Ascending aorta (tissue), 2 donors: Measurements from ENCODE around the gene CATSPER4. TPM values are rescaled to one million over a fixed set of nuclear protein-coding genes. Genes with fewer than 3 reads are reported as not detected.

Experiments
- DNase-seq, 2 donors: peaks; one replicate each; pipeline ENCODE4 v3.0.0-alpha.2; 2019; ENCODE audit warnings: low spot score in 2 of 2
- H3K27ac ChIP-seq, 2 donors: fragments of 200-600 bp; sonication (generic); one replicate each; pipeline ENCODE4 v1.5.1; 2016 to 2017; ENCODE audit warnings: mild to moderate bottlenecking in 1 of 2
- H3K27me3 ChIP-seq: fragments of 200-600 bp; sonication (generic); one replicate; pipeline ENCODE4 v1.5.1; 2017
- H3K36me3 ChIP-seq, 2 donors: fragments of 200-600 bp; sonication (generic); one replicate each; pipeline ENCODE4 v1.5.1; 2016
- H3K4me1 ChIP-seq, 2 donors: fragments of 200-600 bp; sonication (generic); one replicate each; pipeline ENCODE4 v1.5.1; 2016 to 2017; ENCODE audit warnings: mild to moderate bottlenecking in 1 of 2
- H3K4me3 ChIP-seq, 2 donors: fragments of 200-600 bp; sonication (generic); one replicate each; pipeline ENCODE4 v1.5.1; 2016 to 2017; ENCODE audit warnings: mild to moderate bottlenecking in 1 of 2
- H3K9me3 ChIP-seq, 2 donors: fragments of 200-600 bp; sonication (generic); one replicate each; pipeline ENCODE4 v1.5.1; 2016
- intact Hi-C: fragments of 100-400 bp; cut with DNase I; formaldehyde crosslinking; loops from one replicate; pipeline ENCODE4 v1.15.1; 2023
- total RNA-seq: library from RNA; depleted of rRNA; stranded (reverse); fragments of >200 nt; gene quantifications from one replicate; pipeline ENCODE4 v1.1.0, GENCODE V29; 2016
- TF ChIP-seq, protein P1 (sequence below), 3 experiments: fragments of 200-600 bp in 2 of 3; fragments of 450-650 bp in 1 of 3; sonication (generic) in 2 of 3; IDR thresholded peaks; one replicate each; pipeline ENCODE4 v1.5.1; 2016 to 2019; ENCODE audit warnings: antibody characterized with exemption in 3 of 3, mild to moderate bottlenecking in 1 of 3, moderate library complexity in 1 of 3

Gene CATSPER4
- total RNA-seq, 1 donor from 2014 or later = not detected

DNA sequence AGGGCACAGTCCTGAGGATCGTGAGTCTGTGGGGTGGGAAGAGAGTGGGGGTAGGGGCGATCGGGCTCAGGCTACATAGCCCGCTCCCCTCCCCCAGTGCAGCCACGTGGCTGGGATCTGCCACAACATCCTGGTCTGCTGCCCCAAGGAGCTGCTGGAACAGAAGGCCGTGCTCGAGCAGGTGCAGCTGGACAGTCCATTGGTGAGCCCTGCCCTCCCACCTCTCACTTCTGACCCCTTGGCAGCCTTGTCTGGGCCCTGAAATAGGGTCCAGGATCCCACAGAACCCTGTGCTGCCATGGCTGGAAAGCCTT is 8.1 kb upstream of the CATSPER4 start:
- no peaks in the 10 kb centered on the region for H3K4me1 ChIP-seq
- H3K9me3 ChIP-seq = no peaks in the 10 kb centered on the region
- no peak overlapping the region for H3K27ac ChIP-seq
- intact Hi-C loops = no loop called here
- H3K27me3 ChIP-seq = no peaks in the 10 kb centered on the region
- DNase-seq = no peak
- no peak overlapping the region for H3K4me3 ChIP-seq
- TF ChIP-seq, protein P1, sequence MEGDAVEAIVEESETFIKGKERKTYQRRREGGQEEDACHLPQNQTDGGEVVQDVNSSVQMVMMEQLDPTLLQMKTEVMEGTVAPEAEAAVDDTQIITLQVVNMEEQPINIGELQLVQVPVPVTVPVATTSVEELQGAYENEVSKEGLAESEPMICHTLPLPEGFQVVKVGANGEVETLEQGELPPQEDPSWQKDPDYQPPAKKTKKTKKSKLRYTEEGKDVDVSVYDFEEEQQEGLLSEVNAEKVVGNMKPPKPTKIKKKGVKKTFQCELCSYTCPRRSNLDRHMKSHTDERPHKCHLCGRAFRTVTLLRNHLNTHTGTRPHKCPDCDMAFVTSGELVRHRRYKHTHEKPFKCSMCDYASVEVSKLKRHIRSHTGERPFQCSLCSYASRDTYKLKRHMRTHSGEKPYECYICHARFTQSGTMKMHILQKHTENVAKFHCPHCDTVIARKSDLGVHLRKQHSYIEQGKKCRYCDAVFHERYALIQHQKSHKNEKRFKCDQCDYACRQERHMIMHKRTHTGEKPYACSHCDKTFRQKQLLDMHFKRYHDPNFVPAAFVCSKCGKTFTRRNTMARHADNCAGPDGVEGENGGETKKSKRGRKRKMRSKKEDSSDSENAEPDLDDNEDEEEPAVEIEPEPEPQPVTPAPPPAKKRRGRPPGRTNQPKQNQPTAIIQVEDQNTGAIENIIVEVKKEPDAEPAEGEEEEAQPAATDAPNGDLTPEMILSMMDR (IDR thresholded peaks at IDR 0.05) = no peak
- H3K36me3 ChIP-seq = no peaks in the 10 kb centered on the region

- TF ChIP-seq, protein P1 (IDR thresholded peaks at IDR 0.05) = no peak
- no peaks in the 10 kb centered on the region for H3K4me1 ChIP-seq
- H3K4me3 ChIP-seq = no peak overlapping the region
- H3K27ac ChIP-seq = no peak overlapping the region
- peaks cover 0 to under 1% of the 10 kb centered on the region in 2 donors for H3K36me3 ChIP-seq
- intact Hi-C loops = no loop called here
- H3K9me3 ChIP-seq = no peaks in the 10 kb centered on the region
- no peak for DNase-seq
- no peaks in the 10 kb centered on the region for H3K27me3 ChIP-seq
Measured at GRCh38 chr1:26184086-26184485, 6.3 kb upstream of the CATSPER4 start.

- TF ChIP-seq, protein P1 (IDR thresholded peaks at IDR 0.05) = no peak
- Histone ChIP-seq H3K27me3 (no peaks in the 10 kb centered on the region), H3K4me3 (no peak overlapping the region), H3K36me3 (peaks cover 0 to 2% of the 10 kb centered on the region in 2 donors), H3K27ac (no peak overlapping the region), H3K9me3 (no peaks in the 10 kb centered on the region), H3K4me1 (no peaks in the 10 kb centered on the region)
- intact Hi-C loops = no loop called here
- DNase-seq = no peak
Measured at GRCh38 chr1:26184883-26185282, 5.5 kb upstream of the CATSPER4 start.

GRCh38 chr1:26187882-26188281 is 2.5 kb upstream of the CATSPER4 start:
- intact Hi-C loops = no loop called here
- Histone ChIP-seq H3K9me3 (no peaks in the 10 kb centered on the region), H3K36me3 (peaks cover 0 to 2% of the 10 kb centered on the region in 2 donors), H3K4me1 (no peaks in the 10 kb centered on the region), H3K27ac (no peak overlapping the region), H3K4me3 (no peak overlapping the region), H3K27me3 (no peaks in the 10 kb centered on the region)
- DNase-seq = no peak
- TF ChIP-seq, protein P1 (IDR thresholded peaks at IDR 0.05) = no peak

DNA sequence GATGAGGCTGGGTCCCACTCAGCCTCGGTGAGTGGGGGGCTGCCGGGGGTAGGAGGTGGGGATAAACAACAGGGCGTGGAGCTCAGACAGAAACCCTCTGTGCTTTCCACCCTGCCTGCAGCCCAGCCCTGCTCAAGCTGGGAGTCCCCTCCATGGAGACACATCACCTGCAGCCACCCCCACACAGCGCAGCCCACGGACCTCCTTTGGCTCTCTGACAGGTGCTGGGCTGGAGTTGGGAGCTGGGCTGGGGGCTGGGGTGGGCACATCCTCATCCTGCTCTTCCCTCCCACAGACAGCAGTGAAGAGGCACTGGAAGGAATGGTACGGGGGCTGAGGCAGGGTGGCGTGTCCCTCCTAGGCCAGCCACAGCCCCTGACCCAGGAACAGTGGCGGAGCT is 1.9 kb upstream of the CATSPER4 start:
- H3K9me3 ChIP-seq = no peaks in the 10 kb centered on the region
- TF ChIP-seq, protein P1 (IDR thresholded peaks at IDR 0.05) = no peak
- intact Hi-C loops = no loop called here
- H3K36me3 ChIP-seq = peaks cover 0 to 2% of the 10 kb centered on the region in 2 donors
- H3K4me1 ChIP-seq = no peaks in the 10 kb centered on the region
- H3K27ac ChIP-seq = no peak overlapping the region
- no peak overlapping the region for H3K4me3 ChIP-seq
- no peak for DNase-seq
- no peaks in the 10 kb centered on the region for H3K27me3 ChIP-seq

DNA sequence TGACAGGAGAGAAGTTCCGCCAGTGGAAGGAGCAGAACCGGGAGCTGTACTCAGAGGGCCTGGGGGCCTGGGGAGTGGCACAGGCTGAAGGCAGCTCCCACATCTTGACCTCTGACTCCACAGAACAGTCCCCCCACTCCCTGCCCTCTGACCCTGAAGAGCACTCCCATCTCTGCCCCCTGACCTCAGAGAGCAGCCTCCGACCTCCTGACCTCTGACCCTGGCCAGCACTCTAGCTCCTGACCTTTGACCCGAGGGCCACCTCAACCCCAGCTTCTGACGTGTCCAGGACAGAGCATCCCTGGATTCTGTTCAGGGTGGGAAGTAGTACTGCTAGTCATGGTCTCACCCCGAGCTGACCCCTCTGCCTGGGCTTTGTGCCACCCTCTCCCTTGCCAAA is 1.1 kb upstream of the CATSPER4 start:
- DNase-seq = no peak
- TF ChIP-seq, protein P1 (IDR thresholded peaks at IDR 0.05) = no peak
- intact Hi-C loops = no loop called here
- H3K27me3 ChIP-seq = no peaks in the 10 kb centered on the region
- H3K36me3 ChIP-seq = peaks cover 0 to 2% of the 10 kb centered on the region in 2 donors
- no peak overlapping the region for H3K27ac ChIP-seq
- no peaks in the 10 kb centered on the region for H3K4me1 ChIP-seq
- H3K4me3 ChIP-seq = no peak overlapping the region
- no peaks in the 10 kb centered on the region for H3K9me3 ChIP-seq
